ENCODE results near the gene MUC13.

- TF ChIP-seq CTCF (IDR thresholded peaks at IDR 0.05) (no peak), POLR2A (IDR thresholded peaks at IDR 0.05) (no peak)
Observed at GRCh38 chr3:124918524-124918923, 16.0 kb downstream of the MUC13 start.

Data from lower leg skin (tissue), 3 donors.